HG03342 (cell line): Measurements from ENCODE around the gene ESR1.
"Not testable (repeated sequence)": the region's sequence is repeated elsewhere in the genome, so short reads cannot be mapped to it uniquely, and the experiment has no call there.

Experiments used
- ATAC-seq: cut with Tn5 transposase; IDR thresholded peaks from one replicate; pipeline ENCODE4 v1.9.1; 2021; ENCODE audit warnings: mild to moderate bottlenecking, moderate library complexity; ENCODE audit not compliant: unreplicated experiment

ESR1 gene

GRCh38 chr6:152049502-152049901 lies 242.0 kb downstream of the ESR1 start:
- no peak for ATAC-seq

- ATAC-seq = no peak
Observed at GRCh38 chr6:152050451-152051195, 243.1 kb downstream of the ESR1 start.

- no peak for ATAC-seq
Observed at GRCh38 chr6:152052061-152052460, 244.6 kb downstream of the ESR1 start.

- ATAC-seq = no peak
Observed at GRCh38 chr6:152053332-152053731, 245.8 kb downstream of the ESR1 start.

- ATAC-seq = no peak
Observed at GRCh38 chr6:152054441-152054840, 247.0 kb downstream of the ESR1 start.

- no peak for ATAC-seq
Observed at GRCh38 chr6:152055517-152055916, 248.0 kb downstream of the ESR1 start.

GRCh38 chr6:152057832-152058498 lies 250.5 kb downstream of the ESR1 start:
- no peak for ATAC-seq

GRCh38 chr6:152059909-152060308 lies 252.4 kb downstream of the ESR1 start:
- ATAC-seq = no peak

- no peak for ATAC-seq
Observed at GRCh38 chr6:152062476-152062875, 255.0 kb downstream of the ESR1 start.

GRCh38 chr6:152063170-152063921 lies 255.9 kb downstream of the ESR1 start:
- ATAC-seq = no peak

- no peak for ATAC-seq
Observed at GRCh38 chr6:152068622-152069261, 261.3 kb downstream of the ESR1 start.

GRCh38 chr6:152070556-152070955 lies 263.1 kb downstream of the ESR1 start:
- ATAC-seq = no peak

- ATAC-seq = no peak
Observed at GRCh38 chr6:152071318-152071717, 263.8 kb downstream of the ESR1 start.

- ATAC-seq = no peak
Observed at GRCh38 chr6:152071843-152072242, 264.4 kb downstream of the ESR1 start.

GRCh38 chr6:152076242-152076641 lies 268.8 kb downstream of the ESR1 start:
- not testable (repeated sequence) for ATAC-seq

GRCh38 chr6:152078001-152078400 lies 270.5 kb downstream of the ESR1 start:
- no peak for ATAC-seq

- no peak for ATAC-seq
Observed at GRCh38 chr6:152078804-152079203, 271.3 kb downstream of the ESR1 start.

- ATAC-seq = no peak
Observed at GRCh38 chr6:152085451-152085921, 278.0 kb downstream of the ESR1 start.

- no peak for ATAC-seq
Observed at GRCh38 chr6:152086223-152086873, 278.9 kb downstream of the ESR1 start.

GRCh38 chr6:152087096-152087495 lies 279.6 kb downstream of the ESR1 start:
- no peak for ATAC-seq

GRCh38 chr6:152087701-152088100 lies 280.2 kb downstream of the ESR1 start:
- ATAC-seq = no peak
